Osteocyte (in vitro differentiated cells): ENCODE measurements around the gene COBLL1. TPM values are rescaled to one million over a fixed set of nuclear protein-coding genes. Genes with fewer than 3 reads are reported as not detected.

Experiments used
- DNase-seq: peaks from one replicate; pipeline ENCODE4 v3.0.0; 2021; ENCODE audit warnings: mixed read lengths; ENCODE audit not compliant: unreplicated experiment; ENCODE audit errors: extremely low spot score
- H3K27ac Mint-ChIP-seq: one replicate; pipeline ENCODE4 v1.8.0; 2021; ENCODE audit warnings: mild to moderate bottlenecking, mixed read lengths; ENCODE audit not compliant: unreplicated experiment
- H3K27me3 Mint-ChIP-seq: one replicate; pipeline ENCODE4 v1.8.0; 2021; ENCODE audit warnings: mixed read lengths; ENCODE audit not compliant: unreplicated experiment
- H3K36me3 Mint-ChIP-seq: one replicate; pipeline ENCODE4 v1.8.0; 2021; ENCODE audit warnings: mixed read lengths; ENCODE audit not compliant: unreplicated experiment
- H3K4me1 Mint-ChIP-seq: one replicate; pipeline ENCODE4 v1.8.0; 2021; ENCODE audit warnings: mixed read lengths; ENCODE audit not compliant: unreplicated experiment
- H3K4me3 Mint-ChIP-seq: one replicate; pipeline ENCODE4 v1.8.0; 2021; ENCODE audit warnings: mild to moderate bottlenecking, moderate library complexity, mixed read lengths; ENCODE audit not compliant: unreplicated experiment
- H3K9me3 Mint-ChIP-seq: one replicate; pipeline ENCODE4 v1.8.0; 2021; ENCODE audit warnings: mixed read lengths; ENCODE audit not compliant: unreplicated experiment
- CTCF ChIP-seq: fragments of 200-600 bp; sonication (generic); IDR thresholded peaks from 2 replicates; pipeline ENCODE4 v1.5.0; 2021; ENCODE audit warnings: antibody characterized with exemption, mild to moderate bottlenecking, moderate library complexity
- total RNA-seq: library from RNA; stranded (reverse); gene quantifications from 2 replicates; pipeline ENCODE4 v1.2.1, GENCODE V29; 2021

The COBLL1 gene
- total RNA-seq, 1 donor from 2014 or later: 8.9 TPM

- H3K4me3 Mint-ChIP-seq: no peak overlapping the region
- DNase-seq: no peak
- TF ChIP-seq CTCF: no peak
- no peak overlapping the region for H3K27ac Mint-ChIP-seq
- H3K9me3 Mint-ChIP-seq: no peaks in the 10 kb centered on the region
- H3K36me3 Mint-ChIP-seq: peaks cover 17% of the 10 kb centered on the region
- H3K4me1 Mint-ChIP-seq: peaks cover 2% of the 10 kb centered on the region
- H3K27me3 Mint-ChIP-seq: no peaks in the 10 kb centered on the region
These were observed 148.7 kb downstream of the COBLL1 start for GRCh38 chr2:164692958-164693357.

- H3K9me3 Mint-ChIP-seq: no peaks in the 10 kb centered on the region
- H3K27ac Mint-ChIP-seq: no peak overlapping the region
- H3K36me3 Mint-ChIP-seq: peaks cover 17% of the 10 kb centered on the region
- DNase-seq: no peak
- peaks cover 2% of the 10 kb centered on the region for H3K4me1 Mint-ChIP-seq
- no peak for TF ChIP-seq CTCF
- no peaks in the 10 kb centered on the region for H3K27me3 Mint-ChIP-seq
- H3K4me3 Mint-ChIP-seq: no peak overlapping the region
These were observed 149.5 kb downstream of the COBLL1 start for GRCh38 chr2:164692114-164692513.

GRCh38 chr2:164691346-164691887 is 150.2 kb downstream of the COBLL1 start:
- Mint-ChIP-seq H3K4me1 (peaks cover 2% of the 10 kb centered on the region), H3K9me3 (no peaks in the 10 kb centered on the region), H3K27ac (no peak overlapping the region), H3K27me3 (no peaks in the 10 kb centered on the region), H3K36me3 (peaks cover 17% of the 10 kb centered on the region), H3K4me3 (no peak overlapping the region)
- TF ChIP-seq CTCF: no peak
- DNase-seq: no peak

- no peak overlapping the region for H3K4me3 Mint-ChIP-seq
- no peaks in the 10 kb centered on the region for H3K27me3 Mint-ChIP-seq
- no peak overlapping the region for H3K27ac Mint-ChIP-seq
- no peak for TF ChIP-seq CTCF
- H3K36me3 Mint-ChIP-seq: peaks cover 17% of the 10 kb centered on the region
- peaks cover 2% of the 10 kb centered on the region for H3K4me1 Mint-ChIP-seq
- no peak for DNase-seq
- H3K9me3 Mint-ChIP-seq: no peaks in the 10 kb centered on the region
These were observed 151.3 kb downstream of the COBLL1 start for GRCh38 chr2:164690361-164690760.

- DNase-seq: no peak
- TF ChIP-seq CTCF: no peak
- Mint-ChIP-seq H3K27ac (no peak overlapping the region), H3K4me1 (peaks cover 2% of the 10 kb centered on the region), H3K27me3 (no peaks in the 10 kb centered on the region), H3K36me3 (peaks cover 5% of the 10 kb centered on the region), H3K4me3 (no peak overlapping the region), H3K9me3 (no peaks in the 10 kb centered on the region)
These were observed 152.7 kb downstream of the COBLL1 start for GRCh38 chr2:164688896-164689419.
